Transverse colon (tissue), 4 donors: ENCODE data around the gene ACSL1. TPM values are rescaled to one million over a fixed set of nuclear protein-coding genes. Genes with fewer than 3 reads are reported as not detected.
"Not testable (repeated sequence)": the region's sequence is repeated elsewhere in the genome, so short reads cannot be mapped to it uniquely, and the experiment has no call there.

Source experiments
- DNase-seq: peaks from one replicate; pipeline ENCODE4 v3.0.0-alpha.2; 2019
- H3K27ac ChIP-seq, 4 donors: fragments of 200-600 bp; sonication (generic); 2 replicates each; pipeline ENCODE4 v1.5.1; 2016 to 2018; ENCODE audit warnings: inconsistent platforms in 4 of 4
- H3K27me3 ChIP-seq: fragments of 200-600 bp; sonication (generic); 2 replicates; pipeline ENCODE4 v1.5.1; 2017; ENCODE audit warnings: inconsistent platforms
- H3K36me3 ChIP-seq, 4 donors: fragments of 200-600 bp; sonication (generic); 2 replicates each; pipeline ENCODE4 v1.5.1; 2017 to 2019; ENCODE audit warnings: inconsistent platforms in 4 of 4
- H3K4me1 ChIP-seq, 4 donors: fragments of 200-600 bp; sonication (generic); 2 replicates each; pipeline ENCODE4 v1.5.1; 2017 to 2020; ENCODE audit warnings: inconsistent platforms in 4 of 4
- H3K4me3 ChIP-seq, 4 donors: fragments of 200-600 bp; sonication (generic); 1 replicate in 1 of 4; 2 replicates in 3 of 4; pipeline versions ENCODE4 v1.5.1 to v1.6.1; 2017 to 2019; ENCODE audit warnings: inconsistent platforms in 4 of 4
- H3K9me3 ChIP-seq, 2 donors: fragments of 200-600 bp; sonication (generic); 2 replicates each; pipeline ENCODE4 v1.5.1; 2017 to 2019; ENCODE audit warnings: inconsistent platforms in 2 of 2
- CTCF ChIP-seq, 5 experiments: fragments of 200-600 bp in 3 of 5; fragments of 450-650 bp in 2 of 5; sonication (generic) in 3 of 5; IDR thresholded peaks; 1 replicate in 2 of 5; 2 replicates in 3 of 5; pipeline ENCODE4 v1.5.1; 2016 to 2017; ENCODE audit warnings: antibody characterized with exemption in 5 of 5, inconsistent platforms in 3 of 5, mild to moderate bottlenecking in 2 of 5, moderate library complexity in 1 of 5
- EP300 ChIP-seq: sonication (generic); formaldehyde crosslinking; IDR thresholded peaks from one replicate; pipeline ENCODE4 v1.6.1; 2017; ENCODE audit warnings: antibody characterized with exemption, low read depth
- POLR2A ChIP-seq: fragments of 450-650 bp; IDR thresholded peaks from one replicate; pipeline ENCODE4 v1.6.1; 2016; ENCODE audit warnings: antibody characterized with exemption, mild to moderate bottlenecking, moderate library complexity
- POLR2AphosphoS5 ChIP-seq, 3 donors: sonication (generic); formaldehyde crosslinking; IDR thresholded peaks; one replicate each; pipeline ENCODE4 v1.6.1; 2016; ENCODE audit warnings: antibody characterized with exemption in 3 of 3
- WGBS, 2 donors: methylation state at CpG; one replicate each; pipeline ENCODE4 v1.1.5; 2018; ENCODE audit warnings: low coverage in 1 of 2; 5-methylcytosine and 5-hydroxymethylcytosine counted together
- in situ Hi-C, 4 donors: fragments of 200-750 bp; cut with MboI; loops; one replicate each; pipeline versions ENCODE4 v1.15.0 to v1.15.1; 2017; ENCODE audit warnings: low sequenced_read_pairs in 3 of 4, low pct_ligation_motif_present in 1 of 4, low pct_unique_long_range_greater_than_20kb in 1 of 4
- intact Hi-C: fragments of 100-400 bp; cut with DNase I; formaldehyde crosslinking; loops from one replicate; pipeline ENCODE4 v1.15.1; 2023; ENCODE audit warnings: low total_unique reads
- total RNA-seq, 4 donors: library from RNA; depleted of rRNA; stranded (reverse); fragments of >200 nt; gene quantifications; one replicate each; pipeline ENCODE4 v1.1.0, GENCODE V29; 2016

ACSL1 gene
- total RNA-seq, 4 donors from 2014 or later, result 20.6 to 50.0 (median 40.0) TPM

GRCh38 chr4:184787766-184788503 lies 37.8 kb downstream of the ACSL1 start:
- no peak for DNase-seq
- Histone ChIP-seq H3K36me3 (peaks cover 0 to 7% (median 0%) of the 10 kb centered on the region in 4 donors), H3K27me3 (no peaks in the 10 kb centered on the region), H3K4me3 (no peak overlapping the region), H3K27ac (no peak overlapping the region), H3K4me1 (no peaks in the 10 kb centered on the region), H3K9me3 (no peaks in the 10 kb centered on the region)
- TF ChIP-seq CTCF (IDR thresholded peaks at IDR 0.05), result no peak
- TF ChIP-seq POLR2AphosphoS5 (IDR thresholded peaks at IDR 0.05), result no peak
- no peak for TF ChIP-seq POLR2A
- TF ChIP-seq EP300, result no peak
- intact Hi-C loops (loop anchor here (2.0 kb wide), 1 partner anchor 65 kb away; no protein-coding TSS in a partner anchor), in situ Hi-C loops (no loop called here)
- 76 to 100% methylated on average over 1 to 6 of the region's 6 CpGs for WGBS, 2 donors

GRCh38 chr4:184785813-184786212 lies 40.0 kb downstream of the ACSL1 start:
- intact Hi-C loops (loop anchor here (2.0 kb wide), 1 partner anchor 63 kb away; no protein-coding TSS in a partner anchor), in situ Hi-C loops (no loop called here)

GRCh38 chr4:184784628-184785257 lies 41.0 kb downstream of the ACSL1 start:
- intact Hi-C loops, result no loop called here
- Histone ChIP-seq H3K4me3 (no peak overlapping the region), H3K27ac (no peak overlapping the region), H3K4me1 (no peaks in the 10 kb centered on the region), H3K9me3 (no peaks in the 10 kb centered on the region), H3K27me3 (no peaks in the 10 kb centered on the region), H3K36me3 (peaks cover 0 to 7% (median 0%) of the 10 kb centered on the region in 4 donors)
- 82% methylated on average over 8 of the region's 8 CpGs; no CpG with 5 or more reads in 1 of the 2 donors for WGBS, 2 donors
- in situ Hi-C loops, result no loop called here
- no peak for DNase-seq
- no peak for TF ChIP-seq CTCF (IDR thresholded peaks at IDR 0.05)
- TF ChIP-seq POLR2A, result no peak
- TF ChIP-seq POLR2AphosphoS5 (IDR thresholded peaks at IDR 0.05), result no peak
- TF ChIP-seq EP300, result no peak

More at GRCh38 chr4:184785813-184786212, 40.0 kb downstream of the ACSL1 start:
- H3K4me3 ChIP-seq, result no peak overlapping the region
- H3K27ac ChIP-seq, result no peak overlapping the region
- H3K4me1 ChIP-seq, result no peaks in the 10 kb centered on the region
- H3K36me3 ChIP-seq, result peaks cover 0 to 7% (median 0%) of the 10 kb centered on the region in 4 donors
- TF ChIP-seq POLR2A (no peak), EP300 (no peak), CTCF (IDR thresholded peaks at IDR 0.05) (no peak), POLR2AphosphoS5 (IDR thresholded peaks at IDR 0.05) (no peak)
- WGBS, 2 donors, result 93 to 100% methylated on average over 6 to 9 of the region's 9 CpGs
- no peaks in the 10 kb centered on the region for H3K9me3 ChIP-seq
- no peaks in the 10 kb centered on the region for H3K27me3 ChIP-seq
- no peak for DNase-seq

GRCh38 chr4:184782731-184783373 lies 42.9 kb downstream of the ACSL1 start:
- Histone ChIP-seq H3K4me1 (no peaks in the 10 kb centered on the region), H3K27me3 (no peaks in the 10 kb centered on the region), H3K4me3 (no peak overlapping the region), H3K27ac (no peak overlapping the region), H3K9me3 (no peaks in the 10 kb centered on the region), H3K36me3 (peaks cover 0 to 5% (median 0%) of the 10 kb centered on the region in 4 donors)
- intact Hi-C loops, result no loop called here
- no peak for DNase-seq
- no peak for TF ChIP-seq POLR2A
- TF ChIP-seq EP300, result no peak
- no peak for TF ChIP-seq POLR2AphosphoS5 (IDR thresholded peaks at IDR 0.05)
- no peak for TF ChIP-seq CTCF (IDR thresholded peaks at IDR 0.05)
- in situ Hi-C loops, result no loop called here
- 73 to 81% methylated on average over 6 to 16 of the region's 17 CpGs for WGBS, 2 donors

GRCh38 chr4:184779160-184779559 lies 46.6 kb downstream of the ACSL1 start:
- intact Hi-C loops, in situ Hi-C loops, H3K36me3 ChIP-seq: not testable (repeated sequence)

More at GRCh38 chr4:184779160-184779559, 46.6 kb downstream of the ACSL1 start:
- not testable (repeated sequence) for H3K27me3 ChIP-seq, H3K4me1 ChIP-seq, DNase-seq, H3K9me3 ChIP-seq, H3K27ac ChIP-seq, H3K4me3 ChIP-seq
- 89% methylated on average over 4 of the region's 4 CpGs for WGBS, 2 donors
